ENCODE measurements around the gene ZNF154. TPM values are rescaled to one million over a fixed set of nuclear protein-coding genes. Genes with fewer than 3 reads are reported as not detected.

Gene ZNF154
- total RNA-seq = 6.0 and 7.6 TPM in 2 replicates

GRCh38 chr19:57708641-57709361 lies at the start of gene ZNF154:
TSS of gene ZNF154 (minus strand) at chr19:57709204. CDS start at chr19:57708971, 233 bp downstream.

GRCh38 chr19:57746580-57747471 lies 37.8 kb upstream of the ZNF154 start, which contains the start of gene ZNF776:
TSS of gene ZNF776 (plus strand) at chr19:57746815. CDS start at chr19:57747059, 244 bp downstream.

GRCh38 chr19:57668635-57669034 lies 40.4 kb downstream of the ZNF154 start, which contains the start of gene ZSCAN4:
TSS of gene ZSCAN4 (plus strand) at chr19:57668935. CDS start at chr19:57676146, 7,211 bp downstream.

Other genes with a start within 250 kb of the ZNF154 start
- gene ZNF772, start 231.6 kb downstream of the ZNF154 start, total RNA-seq = 21.7 and 23.2 TPM in 2 replicates
- gene ZNF419, start 221.5 kb downstream of the ZNF154 start, total RNA-seq = 12.0 and 13.1 TPM in 2 replicates
- 24.3 and 31.8 TPM in 2 replicates for gene ZNF773, start 209.3 kb downstream of the ZNF154 start, total RNA-seq
- gene ZNF549, start 181.8 kb downstream of the ZNF154 start, total RNA-seq = 7.0 and 8.8 TPM in 2 replicates
- gene ZNF550, start 149.3 kb downstream of the ZNF154 start, total RNA-seq = 7.3 and 9.4 TPM in 2 replicates
- gene ZNF416, start 130.3 kb downstream of the ZNF154 start, total RNA-seq = 11.2 and 11.3 TPM in 2 replicates
- gene ZIK1, start 125.1 kb downstream of the ZNF154 start, total RNA-seq = 11.5 and 13.8 TPM in 2 replicates
- gene ZNF530, start 109.3 kb downstream of the ZNF154 start, total RNA-seq = 3.8 and 5.0 TPM in 2 replicates
- 33.9 and 40.4 TPM in 2 replicates for gene ZNF134, start 95.0 kb downstream of the ZNF154 start, total RNA-seq
- gene ZNF211, start 76.0 kb downstream of the ZNF154 start, total RNA-seq = 9.2 and 9.6 TPM in 2 replicates
- not detected in 2 replicates for gene ZSCAN4, start 40.3 kb downstream of the ZNF154 start, total RNA-seq
- gene ZNF551, start 27.2 kb downstream of the ZNF154 start, total RNA-seq = 12.6 and 13.6 TPM in 2 replicates
- gene ZNF671, start 18.4 kb upstream of the ZNF154 start, total RNA-seq = 9.6 and 10.1 TPM in 2 replicates
- gene ZNF776, start 37.6 kb upstream of the ZNF154 start, total RNA-seq = 16.0 and 19.5 TPM in 2 replicates
- 15.3 and 17.0 TPM in 2 replicates for gene ZNF586, start 60.5 kb upstream of the ZNF154 start, total RNA-seq
- gene ZNF552, start 105.7 kb upstream of the ZNF154 start, total RNA-seq = 4.5 and 6.0 TPM in 2 replicates
- gene ZNF587B, start 121.1 kb upstream of the ZNF154 start, total RNA-seq = 25.1 and 29.4 TPM in 2 replicates
- 34.4 and 52.9 TPM in 2 replicates for gene ZNF587, start 140.7 kb upstream of the ZNF154 start, total RNA-seq
- gene ZNF814, start 179.8 kb upstream of the ZNF154 start, total RNA-seq = 9.1 and 13.6 TPM in 2 replicates
- 17.0 and 21.9 TPM in 2 replicates for gene ZNF417, start 207.4 kb upstream of the ZNF154 start, total RNA-seq
- 3.9 and 6.3 TPM in 2 replicates for gene ZNF418, start 226.2 kb upstream of the ZNF154 start, total RNA-seq
- gene ZNF256, start 238.5 kb upstream of the ZNF154 start, total RNA-seq = 5.3 and 7.5 TPM in 2 replicates

All from hair follicle dermal papilla cell (primary cell).